Naive thymus-derived CD4-positive, alpha-beta T cell (primary cell): ENCODE results near the gene CCDC110. TPM values are rescaled to one million over a fixed set of nuclear protein-coding genes. Genes with fewer than 3 reads are reported as not detected.

ENCODE experiments used
- ATAC-seq: fragments of 150-1000 bp; cut with Tn5 transposase; 2 replicates; pipeline ENCODE4 v1.10.0; 2021; ENCODE audit warnings: mild to moderate bottlenecking, moderate library complexity
- CTCF ChIA-PET: fragments of 350-600 bp; sonication (Branson Sonifier 250); formaldehyde crosslinking; loops from one replicate; lab custom pipeline; 2021; ENCODE audit warnings: antibody characterized with exemption; lab: Charles Lee
- POLR2A ChIA-PET: fragments of 350-600 bp; sonication (Branson Sonifier 250); formaldehyde crosslinking; loops from one replicate; lab custom pipeline; 2021; ENCODE audit warnings: antibody characterized with exemption, inconsistent platforms; lab: Charles Lee
- DNase-seq, 9 donors: peaks; one replicate each; pipeline versions ENCODE4 v3.0.0 to v3.0.0-alpha.2; 2020 to 2022; ENCODE audit warnings: mixed read lengths in 1 of 9
- H3K27ac ChIP-seq: one replicate; pipeline ENCODE4 v1.7.0; 2013; ENCODE audit warnings: mild to moderate bottlenecking, low read depth, low read length, moderate library complexity
- H3K27me3 ChIP-seq, 2 donors: one replicate each; pipeline ENCODE4 v1.7.0; 2013; ENCODE audit warnings: low read length in 2 of 2, mild to moderate bottlenecking in 2 of 2, moderate library complexity in 2 of 2; ENCODE audit not compliant: control insufficient read depth in 2 of 2, insufficient read depth in 2 of 2
- H3K36me3 ChIP-seq, 3 experiments: 1 replicate in 2 of 3; 2 replicates in 1 of 3; pipeline ENCODE4 v1.7.0; 2013; ENCODE audit warnings: low read length in 3 of 3, mild to moderate bottlenecking in 3 of 3, moderate library complexity in 1 of 3; ENCODE audit not compliant: insufficient read depth in 3 of 3, control insufficient read depth in 2 of 3
- H3K4me1 ChIP-seq, 2 donors: one replicate each; pipeline ENCODE4 v1.7.0; 2013; ENCODE audit warnings: low read length in 2 of 2, mild to moderate bottlenecking in 2 of 2, moderate library complexity in 1 of 2; ENCODE audit not compliant: control insufficient read depth in 2 of 2, insufficient read depth in 2 of 2
- H3K4me3 ChIP-seq: 2 replicates; pipeline ENCODE4 v1.7.0; 2013; ENCODE audit warnings: mild to moderate bottlenecking, low read length
- H3K9me3 ChIP-seq, 3 experiments: 1 replicate in 2 of 3; 2 replicates in 1 of 3; pipeline ENCODE4 v1.7.0; 2013; ENCODE audit warnings: low read length in 3 of 3; ENCODE audit not compliant: control insufficient read depth in 2 of 3
- H3K27ac Mint-ChIP-seq, 9 donors: one replicate each; pipeline ENCODE4 v1.8.0; 2020 to 2022; ENCODE audit warnings: mixed read lengths in 9 of 9, mild to moderate bottlenecking in 8 of 9, moderate library complexity in 5 of 9, inconsistent platforms in 2 of 9
- H3K27me3 Mint-ChIP-seq, 5 donors: one replicate each; pipeline ENCODE4 v1.8.0; 2021 to 2022; ENCODE audit warnings: mixed read lengths in 5 of 5, mild to moderate bottlenecking in 1 of 5
- H3K36me3 Mint-ChIP-seq, 5 donors: one replicate each; pipeline ENCODE4 v1.8.0; 2020 to 2022; ENCODE audit warnings: mixed read lengths in 5 of 5, mild to moderate bottlenecking in 3 of 5, inconsistent platforms in 1 of 5
- H3K4me1 Mint-ChIP-seq, 7 donors: one replicate each; pipeline ENCODE4 v1.8.0; 2020 to 2022; ENCODE audit warnings: mixed read lengths in 7 of 7, mild to moderate bottlenecking in 3 of 7, inconsistent platforms in 1 of 7
- H3K4me3 Mint-ChIP-seq, 10 donors: one replicate each; pipeline ENCODE4 v1.8.0; 2020 to 2022; ENCODE audit warnings: mild to moderate bottlenecking in 10 of 10, mixed read lengths in 10 of 10, moderate library complexity in 6 of 10, inconsistent platforms in 2 of 10
- H3K9me3 Mint-ChIP-seq, 11 donors: one replicate each; pipeline ENCODE4 v1.8.0; 2020 to 2022; ENCODE audit warnings: mixed read lengths in 11 of 11, mild to moderate bottlenecking in 4 of 11, inconsistent platforms in 1 of 11, moderate library complexity in 1 of 11
- intact Hi-C, 2 donors: fragments of 100-400 bp; cut with micrococcal nuclease; formaldehyde crosslinking; loops; one replicate each; pipeline ENCODE4 v1.15.1; 2023
- polyA plus RNA-seq, 2 donors: library from polyadenylated mRNA; unstranded; fragments of 300-500 nt; fragmentation: Illumina TruSeq; gene quantifications; one replicate each; pipeline ENCODE4 v1.2.3, GENCODE V29; 2021
- total RNA-seq, 6 experiments: library from RNA in 5 of 6; stranded (reverse) in 5 of 6; gene quantifications; 1 replicate in 5 of 6; 2 replicates in 1 of 6; pipeline ENCODE4 v1.2.3 and lab custom pipeline; 2021 to 2026

CCDC110 gene
- total and polyA plus RNA-seq, 7 experiments from 2014 or later, result 0.42 to 1.8 (median 0.74) TPM; not detected in 1

- H3K36me3 ChIP-seq, result no peaks in the 10 kb centered on the region
- ATAC-seq (no peak), DNase-seq (no peak)
- Mint-ChIP-seq H3K36me3 (peaks cover 0 to 8% (median 0%) of the 10 kb centered on the region in 5 donors), H3K4me1 (no peaks in the 10 kb centered on the region), H3K9me3 (peaks cover 0 to 4% (median 0%) of the 10 kb centered on the region in 11 donors), H3K27me3 (peaks cover 0 to 58% (median 5%) of the 10 kb centered on the region in 5 donors), H3K27ac (no peak overlapping the region), H3K4me3 (no peak overlapping the region)
- H3K27ac ChIP-seq, result no peak overlapping the region
- CTCF ChIA-PET, result no interaction called here
- no peaks in the 10 kb centered on the region for H3K9me3 ChIP-seq
- POLR2A ChIA-PET, result no interaction called here
- H3K4me3 ChIP-seq, result no peak overlapping the region
- H3K4me1 ChIP-seq, result no peaks in the 10 kb centered on the region
- no peaks in the 10 kb centered on the region for H3K27me3 ChIP-seq
- intact Hi-C loops, result no loop called here
Observed at GRCh38 chr4:185464183-185464582, 7.3 kb downstream of the CCDC110 start.

- peaks cover 2 to 58% (median 5%) of the 10 kb centered on the region in 5 donors for H3K27me3 Mint-ChIP-seq
- Histone ChIP-seq H3K36me3 (no peaks in the 10 kb centered on the region), H3K4me1 (no peaks in the 10 kb centered on the region), H3K4me3 (no peak overlapping the region), H3K27me3 (no peaks in the 10 kb centered on the region), H3K9me3 (no peaks in the 10 kb centered on the region), H3K27ac (no peak overlapping the region)
- no peak for DNase-seq
- H3K9me3 Mint-ChIP-seq, result peaks cover 0 to 4% (median 0%) of the 10 kb centered on the region in 11 donors
- H3K27ac Mint-ChIP-seq, result no peak overlapping the region
- ChIA-PET CTCF (no interaction called here), POLR2A (no interaction called here)
- H3K36me3 Mint-ChIP-seq, result peaks cover 0 to 8% (median 0%) of the 10 kb centered on the region in 5 donors
- no peak for ATAC-seq
- intact Hi-C loops, result no loop called here
- no peak overlapping the region for H3K4me3 Mint-ChIP-seq
- no peaks in the 10 kb centered on the region for H3K4me1 Mint-ChIP-seq
Observed at GRCh38 chr4:185463541-185463940, 8.0 kb downstream of the CCDC110 start.

- H3K36me3 ChIP-seq, result no peaks in the 10 kb centered on the region
- peaks cover 4 to 51% (median 6%) of the 10 kb centered on the region in 5 donors for H3K27me3 Mint-ChIP-seq
- H3K4me1 Mint-ChIP-seq, result no peaks in the 10 kb centered on the region
- peaks cover 0 to 4% (median 0%) of the 10 kb centered on the region in 11 donors for H3K9me3 Mint-ChIP-seq
- no peak overlapping the region for H3K4me3 ChIP-seq
- ATAC-seq, result no peak
- no peaks in the 10 kb centered on the region for H3K4me1 ChIP-seq
- no peak overlapping the region for H3K27ac ChIP-seq
- intact Hi-C loops, result no loop called here
- CTCF ChIA-PET, result no interaction called here
- H3K27me3 ChIP-seq, result no peaks in the 10 kb centered on the region
- H3K27ac Mint-ChIP-seq, result no peak overlapping the region
- no peak for DNase-seq
- no peak overlapping the region for H3K4me3 Mint-ChIP-seq
- POLR2A ChIA-PET, result no interaction called here
- peaks cover 0 to 10% (median 0%) of the 10 kb centered on the region in 5 donors for H3K36me3 Mint-ChIP-seq
- no peaks in the 10 kb centered on the region for H3K9me3 ChIP-seq
Observed at GRCh38 chr4:185461565-185461964, 10.0 kb downstream of the CCDC110 start.

GRCh38 chr4:185457136-185457535, 14.4 kb downstream of the CCDC110 start:
- Histone ChIP-seq H3K36me3 (no peaks in the 10 kb centered on the region), H3K9me3 (no peaks in the 10 kb centered on the region), H3K4me1 (no peaks in the 10 kb centered on the region), H3K4me3 (no peak overlapping the region), H3K27ac (no peak overlapping the region), H3K27me3 (no peaks in the 10 kb centered on the region)
- H3K27me3 Mint-ChIP-seq, result peaks cover 4 to 35% (median 6%) of the 10 kb centered on the region in 5 donors
- POLR2A ChIA-PET, result no interaction called here
- H3K4me3 Mint-ChIP-seq, result no peak overlapping the region
- H3K27ac Mint-ChIP-seq, result no peak overlapping the region
- H3K4me1 Mint-ChIP-seq, result no peaks in the 10 kb centered on the region
- DNase-seq, result no peak
- peaks cover 0 to 3% (median 0%) of the 10 kb centered on the region in 11 donors for H3K9me3 Mint-ChIP-seq
- peaks cover 0 to 10% (median 0%) of the 10 kb centered on the region in 5 donors for H3K36me3 Mint-ChIP-seq
- no peak for ATAC-seq
- intact Hi-C loops, result no loop called here
- CTCF ChIA-PET, result no interaction called here

- Histone ChIP-seq H3K27me3 (no peaks in the 10 kb centered on the region), H3K36me3 (no peaks in the 10 kb centered on the region), H3K4me3 (no peak overlapping the region), H3K4me1 (no peaks in the 10 kb centered on the region), H3K27ac (no peak overlapping the region), H3K9me3 (no peaks in the 10 kb centered on the region)
- Mint-ChIP-seq H3K27ac (no peak overlapping the region), H3K4me1 (no peaks in the 10 kb centered on the region), H3K9me3 (peaks cover 0 to 3% (median 0%) of the 10 kb centered on the region in 11 donors), H3K4me3 (no peak overlapping the region), H3K27me3 (peaks cover 0 to 34% (median 6%) of the 10 kb centered on the region in 5 donors), H3K36me3 (peaks cover 0 to 10% (median 0%) of the 10 kb centered on the region in 5 donors)
- DNase-seq, result no peak
- intact Hi-C loops, result no loop called here
- ChIA-PET CTCF (no interaction called here), POLR2A (no interaction called here)
- ATAC-seq, result no peak
Observed at GRCh38 chr4:185456131-185456530, 15.4 kb downstream of the CCDC110 start.

GRCh38 chr4:185445209-185445608, 26.3 kb downstream of the CCDC110 start:
- intact Hi-C loops, result no loop called here
- no peak overlapping the region for H3K27ac ChIP-seq
- no peaks in the 10 kb centered on the region for H3K36me3 Mint-ChIP-seq
- no peak for ATAC-seq
- H3K4me1 ChIP-seq, result no peaks in the 10 kb centered on the region
- H3K9me3 ChIP-seq, result no peaks in the 10 kb centered on the region
- H3K9me3 Mint-ChIP-seq, result no peaks in the 10 kb centered on the region
- ChIA-PET CTCF (no interaction called here), POLR2A (no interaction called here)
- no peaks in the 10 kb centered on the region for H3K36me3 ChIP-seq
- H3K4me1 Mint-ChIP-seq, result no peaks in the 10 kb centered on the region
- no peaks in the 10 kb centered on the region for H3K27me3 ChIP-seq
- peaks cover 0 to 14% (median 10%) of the 10 kb centered on the region in 5 donors for H3K27me3 Mint-ChIP-seq
- no peak overlapping the region for H3K4me3 Mint-ChIP-seq
- H3K27ac Mint-ChIP-seq, result no peak overlapping the region
- DNase-seq, result no peak
- no peak overlapping the region for H3K4me3 ChIP-seq

- Mint-ChIP-seq H3K4me3 (no peak overlapping the region), H3K27me3 (peaks cover 0 to 14% (median 4%) of the 10 kb centered on the region in 5 donors), H3K27ac (no peak overlapping the region), H3K36me3 (no peaks in the 10 kb centered on the region), H3K9me3 (no peaks in the 10 kb centered on the region), H3K4me1 (no peaks in the 10 kb centered on the region)
- no peaks in the 10 kb centered on the region for H3K4me1 ChIP-seq
- CTCF ChIA-PET, result no interaction called here
- H3K27ac ChIP-seq, result no peak overlapping the region
- H3K9me3 ChIP-seq, result no peaks in the 10 kb centered on the region
- no peak for DNase-seq
- POLR2A ChIA-PET, result no interaction called here
- no peak overlapping the region for H3K4me3 ChIP-seq
- H3K27me3 ChIP-seq, result no peaks in the 10 kb centered on the region
- intact Hi-C loops, result no loop called here
- no peak for ATAC-seq
- no peaks in the 10 kb centered on the region for H3K36me3 ChIP-seq
Observed at GRCh38 chr4:185441479-185441878, 30.1 kb downstream of the CCDC110 start.
